Astrocyte of the spinal cord (primary cell): ENCODE data around the gene LGR4.
A peak's percentile ranks its signal among the peaks of the same experiment; 100 is the strongest.
"Not testable (repeated sequence)": the region's sequence is repeated elsewhere in the genome, so short reads cannot be mapped to it uniquely, and the experiment has no call there.

Experiments
- DNase-seq: peaks from one replicate; pipeline ENCODE4 v3.0.0; 2011; ENCODE audit warnings: low read depth, low spot score
- H3K4me3 ChIP-seq: 2 replicates; pipeline ENCODE4 v1.5.1; 2011; ENCODE audit warnings: low read depth, mild to moderate bottlenecking, low read length, moderate library complexity
- CTCF ChIP-seq: IDR thresholded peaks from 2 replicates; pipeline ENCODE4 v1.5.1; 2012; ENCODE audit warnings: low read depth, mild to moderate bottlenecking, low read length, inconsistent platforms
- in situ Hi-C: cut with HindIII; loops from 2 replicates; pipeline ENCODE4 v1.10.0; 2017; ENCODE audit warnings: low sequenced_read_pairs

The LGR4 gene

GRCh38 chr11:27456140-27456794 lies 16.3 kb downstream of the LGR4 start:
- no peak overlapping the region for H3K4me3 ChIP-seq
- peak; percentile 65 for DNase-seq

GRCh38 chr11:27455667-27456066 lies 16.9 kb downstream of the LGR4 start:
- TF ChIP-seq CTCF: no peak
- no peak for DNase-seq
- in situ Hi-C loops: no loop called here
- no peak overlapping the region for H3K4me3 ChIP-seq

More at GRCh38 chr11:27456140-27456794, 16.3 kb downstream of the LGR4 start:
- in situ Hi-C loops: no loop called here
- no peak for TF ChIP-seq CTCF

- DNase-seq: no peak
- H3K4me3 ChIP-seq: no peak overlapping the region
- in situ Hi-C loops: no loop called here
- no peak for TF ChIP-seq CTCF
These were observed 18.9 kb downstream of the LGR4 start for GRCh38 chr11:27453701-27454100.

GRCh38 chr11:27452147-27452546 lies 20.4 kb downstream of the LGR4 start:
- in situ Hi-C loops: no loop called here
- no peak for DNase-seq
- no peak overlapping the region for H3K4me3 ChIP-seq
- no peak for TF ChIP-seq CTCF

GRCh38 chr11:27451244-27451965 lies 21.2 kb downstream of the LGR4 start:
- in situ Hi-C loops: no loop called here
- no peak overlapping the region for H3K4me3 ChIP-seq
- no peak for DNase-seq
- no peak for TF ChIP-seq CTCF

- H3K4me3 ChIP-seq, DNase-seq, in situ Hi-C loops: not testable (repeated sequence)
These were observed 24.4 kb downstream of the LGR4 start for GRCh38 chr11:27448184-27448540.
